Cardiac fibroblast (primary cell): ENCODE measurements around the gene GLRB.
A peak's percentile ranks its signal among the peaks of the same experiment; 100 is the strongest.
"Not testable (repeated sequence)": the region's sequence is repeated elsewhere in the genome, so short reads cannot be mapped to it uniquely, and the experiment has no call there.

Experiments
- DNase-seq, 2 donors: peaks; one replicate each; pipeline versions ENCODE4 v3.0.0 to v3.0.0-alpha.2; 2010; ENCODE audit warnings: low read depth in 2 of 2
- H3K4me3 ChIP-seq, 2 donors: replicated peaks in 1 of 2; 1 replicate in 1 of 2; 2 replicates in 1 of 2; pipeline ENCODE4 v1.5.1; 2011; ENCODE audit warnings: low read depth in 2 of 2, low read length in 2 of 2, mild to moderate bottlenecking in 2 of 2, moderate library complexity in 1 of 2
- CTCF ChIP-seq: IDR thresholded peaks from one replicate; pipeline ENCODE4 v1.5.1; 2011; ENCODE audit warnings: low read depth, mild to moderate bottlenecking, low read length, inconsistent platforms

The GLRB gene

GRCh38 chr4:157050561-157050960, 25.4 kb upstream of the GLRB start:
- no peak overlapping the region for H3K4me3 ChIP-seq
- no peak for DNase-seq
- no peak for TF ChIP-seq CTCF

- H3K4me3 ChIP-seq, result no peak overlapping the region
- no peak for DNase-seq
- TF ChIP-seq CTCF, result no peak
Observed at GRCh38 chr4:157052429-157053040, 23.4 kb upstream of the GLRB start.

GRCh38 chr4:157057218-157057617, 18.7 kb upstream of the GLRB start:
- H3K4me3 ChIP-seq, result no peak overlapping the region
- DNase-seq, result no peak
- no peak for TF ChIP-seq CTCF

- not testable (repeated sequence) for H3K4me3 ChIP-seq, DNase-seq
Observed at GRCh38 chr4:157058899-157059298, 17.1 kb upstream of the GLRB start.

GRCh38 chr4:157072002-157072401, 3.9 kb upstream of the GLRB start:
- peak; percentile 29 to 72 for DNase-seq
- no peak overlapping the region for H3K4me3 ChIP-seq
- TF ChIP-seq CTCF, result no peak

- DNase-seq, result no peak
- TF ChIP-seq CTCF, result no peak
- peak overlapping the region; percentile 42 to 79 for H3K4me3 ChIP-seq
Observed at GRCh38 chr4:157075401-157075800, 549 bp upstream of the GLRB start.

- H3K4me3 ChIP-seq, result peak overlapping the region; percentile 77 to 79
- no peak for TF ChIP-seq CTCF
- DNase-seq, result no peak
Observed at GRCh38 chr4:157076578-157076947, 613 bp downstream of the GLRB start.
